Measurements from ENCODE around the gene CD44. TPM values are rescaled to one million over a fixed set of nuclear protein-coding genes. Genes with fewer than 3 reads are reported as not detected.

The CD44 gene
- total RNA-seq, 4 donors from 2014 or later = 19.5 to 32.5 (median 29.2) TPM

DNA sequence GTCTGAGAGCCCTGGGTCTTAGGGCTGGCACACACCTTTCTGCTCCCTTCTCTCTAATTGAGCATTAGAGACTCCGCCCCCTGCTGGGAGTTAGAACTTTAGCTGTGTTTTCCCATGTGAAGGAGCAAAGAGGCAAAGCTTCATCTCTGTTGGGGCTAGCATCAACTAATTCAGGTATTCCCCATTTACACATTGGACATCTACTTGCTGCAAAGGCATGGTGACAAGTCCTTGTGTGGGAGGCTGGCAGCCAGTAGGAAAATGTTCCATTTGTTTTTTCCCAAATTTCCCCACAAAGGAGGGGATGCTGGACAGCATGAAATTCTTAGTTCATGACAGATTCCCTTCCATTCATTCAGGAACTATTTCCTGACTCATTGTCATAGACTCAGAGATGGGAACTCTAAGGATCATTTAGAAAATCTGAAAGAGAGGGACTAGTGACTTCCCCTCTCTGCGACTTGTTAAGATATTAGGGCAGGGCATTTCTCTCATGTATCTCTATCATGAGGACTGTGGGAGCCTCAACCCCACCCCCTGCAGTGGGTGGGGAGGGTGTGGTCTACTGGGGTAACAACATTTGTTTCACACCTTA, 3.6 kb downstream of the CD44 start:
- ATAC-seq (no peak), DNase-seq (no peak)
- Histone ChIP-seq H3K36me3 (no peaks in the 10 kb centered on the region), H3K9me3 (no peaks in the 10 kb centered on the region), H3K27me3 (peaks cover 0 to 7% (median 0%) of the 10 kb centered on the region in 3 donors), H3K27ac (no peak overlapping the region), H3K4me1 (peaks cover 4 to 20% of the 10 kb centered on the region in 2 donors), H3K4me3 (no peak overlapping the region)
- in situ Hi-C loops (cut with MboI; ENCODE audit: low sequenced_read_pairs in 4 of 4) (loop anchor here in 1 of 4 donors (25.0 kb wide), 1 partner anchor 155 kb away; no protein-coding TSS in a partner anchor), intact Hi-C loops (cut with DNase I; ENCODE audit: low total_unique reads) (no loop called here)
- TF ChIP-seq, protein P1, sequence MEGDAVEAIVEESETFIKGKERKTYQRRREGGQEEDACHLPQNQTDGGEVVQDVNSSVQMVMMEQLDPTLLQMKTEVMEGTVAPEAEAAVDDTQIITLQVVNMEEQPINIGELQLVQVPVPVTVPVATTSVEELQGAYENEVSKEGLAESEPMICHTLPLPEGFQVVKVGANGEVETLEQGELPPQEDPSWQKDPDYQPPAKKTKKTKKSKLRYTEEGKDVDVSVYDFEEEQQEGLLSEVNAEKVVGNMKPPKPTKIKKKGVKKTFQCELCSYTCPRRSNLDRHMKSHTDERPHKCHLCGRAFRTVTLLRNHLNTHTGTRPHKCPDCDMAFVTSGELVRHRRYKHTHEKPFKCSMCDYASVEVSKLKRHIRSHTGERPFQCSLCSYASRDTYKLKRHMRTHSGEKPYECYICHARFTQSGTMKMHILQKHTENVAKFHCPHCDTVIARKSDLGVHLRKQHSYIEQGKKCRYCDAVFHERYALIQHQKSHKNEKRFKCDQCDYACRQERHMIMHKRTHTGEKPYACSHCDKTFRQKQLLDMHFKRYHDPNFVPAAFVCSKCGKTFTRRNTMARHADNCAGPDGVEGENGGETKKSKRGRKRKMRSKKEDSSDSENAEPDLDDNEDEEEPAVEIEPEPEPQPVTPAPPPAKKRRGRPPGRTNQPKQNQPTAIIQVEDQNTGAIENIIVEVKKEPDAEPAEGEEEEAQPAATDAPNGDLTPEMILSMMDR (IDR thresholded peaks at IDR 0.05 in 4 of 5, conservative IDR thresholded peaks at IDR 0.05 in 1 of 5) = no peak
- no peak for TF ChIP-seq POLR2A (IDR thresholded peaks at IDR 0.05)

DNA sequence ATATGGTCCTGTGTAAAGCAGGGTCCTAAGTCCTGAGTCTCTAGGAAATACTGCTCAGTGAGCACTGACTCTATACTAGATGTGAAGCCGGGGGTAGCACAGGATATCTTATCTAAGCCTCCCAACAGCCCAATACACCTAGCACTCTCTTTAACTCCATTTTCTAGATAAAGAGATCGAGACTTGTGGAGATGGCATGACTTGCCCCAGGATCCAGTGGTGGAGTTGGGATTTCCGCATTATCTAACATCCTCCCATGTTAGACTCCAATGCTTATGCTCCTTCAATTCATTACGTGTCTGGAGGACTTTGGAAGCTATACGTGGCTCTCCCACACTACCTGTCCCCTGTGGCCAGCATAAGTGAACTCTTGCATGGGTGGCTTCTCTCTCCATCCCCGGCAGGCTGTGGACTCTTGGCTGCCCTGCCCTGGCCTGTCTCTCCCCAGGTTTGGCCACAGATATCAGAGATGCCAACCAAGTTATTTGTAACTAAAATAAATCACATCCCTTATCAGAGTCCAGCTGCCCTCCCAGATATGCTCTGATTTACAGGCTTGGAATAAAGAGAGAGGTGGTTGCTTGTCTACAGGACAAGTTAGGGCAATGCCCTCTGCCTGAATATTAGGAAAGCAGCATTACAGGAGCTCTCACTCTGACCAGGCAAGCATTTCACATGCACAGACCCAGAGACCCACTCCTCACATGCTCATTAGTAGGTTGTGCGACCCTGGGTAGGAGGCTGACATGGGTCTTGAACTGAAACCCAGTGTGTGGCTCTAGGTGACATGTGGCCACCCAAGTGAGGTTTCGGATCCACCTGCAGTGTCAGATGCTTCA, 4.5 kb downstream of the CD44 start:
- Histone ChIP-seq H3K27ac (no peak overlapping the region), H3K9me3 (no peaks in the 10 kb centered on the region), H3K36me3 (no peaks in the 10 kb centered on the region), H3K4me1 (peaks cover 4 to 20% of the 10 kb centered on the region in 2 donors), H3K4me3 (no peak overlapping the region), H3K27me3 (peaks cover 0 to 5% (median 0%) of the 10 kb centered on the region in 3 donors)
- no peak for ATAC-seq
- in situ Hi-C loops (cut with MboI; ENCODE audit: low sequenced_read_pairs in 4 of 4) = loop anchor here in 1 of 4 donors (25.0 kb wide), 1 partner anchor 156 kb away; no protein-coding TSS in a partner anchor
- TF ChIP-seq POLR2A (IDR thresholded peaks at IDR 0.05) = no peak
- TF ChIP-seq, protein P1 (IDR thresholded peaks at IDR 0.05 in 4 of 5, conservative IDR thresholded peaks at IDR 0.05 in 1 of 5) = no peak
- DNase-seq = no peak
- intact Hi-C loops (cut with DNase I; ENCODE audit: low total_unique reads) = no loop called here

DNA sequence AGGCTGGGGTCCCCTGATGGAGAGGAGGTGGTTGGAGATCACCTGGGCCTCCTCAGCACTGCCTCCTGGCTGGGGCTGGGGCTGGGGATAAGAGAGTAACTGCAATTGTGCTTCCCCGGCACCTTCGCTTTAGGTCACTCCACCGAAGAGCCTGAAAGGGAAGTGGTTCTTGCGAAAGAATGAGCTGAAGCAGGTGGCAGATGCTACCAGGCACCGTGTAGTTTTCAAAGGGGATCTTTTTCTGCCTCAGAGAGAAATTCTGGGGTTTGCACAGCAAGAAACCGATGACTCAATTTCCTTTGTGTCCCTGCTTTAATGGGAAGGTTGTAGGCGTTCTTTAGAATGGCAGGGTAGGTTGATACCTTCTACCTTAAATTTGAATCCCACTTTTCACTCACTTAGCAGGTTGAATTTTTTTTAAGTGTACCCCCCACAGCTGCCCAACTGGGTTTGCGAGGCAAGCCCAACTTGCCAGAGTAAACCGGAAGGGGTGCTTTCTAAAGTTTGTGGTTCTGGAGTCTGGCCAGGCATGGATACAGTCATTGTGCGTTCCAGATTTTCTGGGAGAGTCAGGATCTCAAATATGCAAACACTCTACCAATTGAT, 5.3 kb downstream of the CD44 start:
- no peaks in the 10 kb centered on the region for H3K27me3 ChIP-seq
- no peaks in the 10 kb centered on the region for H3K36me3 ChIP-seq
- in situ Hi-C loops (cut with MboI; ENCODE audit: low sequenced_read_pairs in 4 of 4) (loop anchor here in 1 of 4 donors (25.0 kb wide), 1 partner anchor 157 kb away; no protein-coding TSS in a partner anchor), intact Hi-C loops (cut with DNase I; ENCODE audit: low total_unique reads) (no loop called here)
- TF ChIP-seq, protein P1 (IDR thresholded peaks at IDR 0.05 in 4 of 5, conservative IDR thresholded peaks at IDR 0.05 in 1 of 5) = no peak
- TF ChIP-seq POLR2A (IDR thresholded peaks at IDR 0.05) = no peak
- DNase-seq (no peak), ATAC-seq (no peak)
- peaks cover 4 to 14% of the 10 kb centered on the region in 2 donors for H3K4me1 ChIP-seq
- no peaks in the 10 kb centered on the region for H3K9me3 ChIP-seq
- H3K4me3 ChIP-seq = no peak overlapping the region
- no peak overlapping the region for H3K27ac ChIP-seq

DNA sequence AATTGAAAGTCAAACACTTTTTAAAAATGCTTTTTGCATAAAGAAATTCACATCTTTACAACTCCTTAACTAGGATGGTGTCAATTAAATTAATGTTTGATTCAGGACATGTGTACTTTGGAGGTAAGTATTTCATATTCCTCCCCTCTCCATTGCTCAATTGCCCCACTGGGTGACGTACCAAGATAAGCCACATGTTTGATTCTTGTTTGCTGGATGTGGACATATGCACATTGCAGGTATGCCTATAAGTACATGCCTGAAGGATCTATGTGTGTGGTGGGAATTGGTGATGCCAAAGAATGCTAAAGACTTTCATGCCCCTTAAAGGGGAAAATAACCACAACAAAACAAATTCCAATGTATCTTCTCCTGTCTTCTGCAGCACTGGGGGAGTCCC, 5.8 kb downstream of the CD44 start:
- TF ChIP-seq, protein P1 (IDR thresholded peaks at IDR 0.05 in 4 of 5, conservative IDR thresholded peaks at IDR 0.05 in 1 of 5) = no peak
- no peak for TF ChIP-seq POLR2A (IDR thresholded peaks at IDR 0.05)
- Histone ChIP-seq H3K27ac (no peak overlapping the region), H3K4me1 (peaks cover 4 to 9% of the 10 kb centered on the region in 2 donors), H3K4me3 (no peak overlapping the region), H3K36me3 (no peaks in the 10 kb centered on the region), H3K27me3 (no peaks in the 10 kb centered on the region), H3K9me3 (no peaks in the 10 kb centered on the region)
- DNase-seq (no peak), ATAC-seq (no peak)
- intact Hi-C loops (cut with DNase I; ENCODE audit: low total_unique reads) = no loop called here
- in situ Hi-C loops (cut with MboI; ENCODE audit: low sequenced_read_pairs in 4 of 4) = loop anchor here in 1 of 4 donors (25.0 kb wide), 1 partner anchor 158 kb away; no protein-coding TSS in a partner anchor

Data from gastrocnemius medialis (tissue), 4 donors.